Activated CD4-positive, CD25-positive, alpha-beta regulatory T cell (primary cell): ENCODE measurements around the gene TAL1.

Experiments
- DNase-seq, 4 experiments: peaks; one replicate each; lab custom pipeline; 2025; lab: John Stamatoyannopoulos, UW

The TAL1 gene

GRCh38 chr1:47229886-47230691 is 1.9 kb downstream of the TAL1 start:
- no peak for DNase-seq

GRCh38 chr1:47229031-47229885 is 2.8 kb downstream of the TAL1 start:
- no peak for DNase-seq

- DNase-seq: no peak
Observed at GRCh38 chr1:47228644-47229030, 3.4 kb downstream of the TAL1 start.

DNA sequence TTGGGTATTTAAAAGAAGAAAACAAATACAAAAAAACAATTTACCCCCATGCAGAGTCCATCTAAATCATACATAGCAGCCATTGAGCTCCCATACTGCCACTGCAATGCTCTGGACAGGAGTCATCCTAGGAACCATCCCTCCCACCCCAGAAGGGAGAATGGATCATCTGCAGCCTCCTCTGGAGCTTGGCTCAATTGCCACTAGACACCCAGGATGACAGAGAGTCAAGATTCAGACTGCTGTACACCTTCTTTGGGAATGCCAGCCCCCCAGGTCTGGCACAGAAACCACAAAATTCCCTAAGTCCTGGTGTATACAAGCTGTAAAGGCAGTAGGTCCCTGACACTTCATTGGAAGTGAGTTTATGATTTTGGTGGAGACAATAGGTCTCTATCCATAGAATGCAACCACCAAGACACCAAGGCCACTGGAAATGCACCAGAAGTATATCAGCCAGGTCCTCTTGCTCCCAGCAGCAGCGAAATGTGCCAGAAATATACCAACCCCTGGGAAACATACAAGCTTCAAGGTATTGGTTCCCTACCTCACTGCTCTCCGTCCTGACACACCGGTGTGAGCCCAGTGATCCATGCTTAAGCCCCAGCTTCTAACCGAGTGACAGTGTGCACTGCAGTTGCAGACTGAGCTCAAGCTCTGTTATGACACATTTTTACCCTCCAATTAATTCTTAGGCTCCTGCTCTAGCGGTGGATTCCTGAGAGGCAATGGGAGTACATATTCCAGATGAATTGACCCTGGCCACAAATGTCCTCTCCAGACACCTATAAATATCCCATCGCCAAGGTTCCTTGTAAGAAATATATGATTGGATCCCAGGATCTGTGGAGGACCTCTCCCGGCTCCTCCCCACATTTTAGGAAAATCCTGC is 4.4 kb downstream of the TAL1 start:
- DNase-seq: no peak

DNA sequence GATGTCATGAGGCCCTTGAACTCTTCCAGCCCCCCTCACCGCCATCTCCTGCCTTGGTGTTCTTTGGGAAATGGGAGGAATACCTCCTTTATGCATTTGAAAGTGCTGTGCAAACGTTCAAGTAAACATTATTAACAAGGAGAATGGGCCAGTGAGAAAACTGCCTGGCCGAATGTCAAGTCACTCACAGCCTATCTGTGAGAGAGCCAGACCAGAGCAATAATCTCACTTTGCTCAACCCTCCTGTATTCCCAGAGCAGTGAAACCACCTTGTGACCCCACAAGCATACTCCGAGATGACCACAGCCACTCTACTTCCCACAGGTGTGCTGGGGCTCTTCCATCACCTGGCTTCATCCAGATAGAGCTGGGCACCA is 5.2 kb downstream of the TAL1 start:
- no peak for DNase-seq

- DNase-seq: no peak
Observed at GRCh38 chr1:47226121-47226838, 5.7 kb downstream of the TAL1 start.

DNA sequence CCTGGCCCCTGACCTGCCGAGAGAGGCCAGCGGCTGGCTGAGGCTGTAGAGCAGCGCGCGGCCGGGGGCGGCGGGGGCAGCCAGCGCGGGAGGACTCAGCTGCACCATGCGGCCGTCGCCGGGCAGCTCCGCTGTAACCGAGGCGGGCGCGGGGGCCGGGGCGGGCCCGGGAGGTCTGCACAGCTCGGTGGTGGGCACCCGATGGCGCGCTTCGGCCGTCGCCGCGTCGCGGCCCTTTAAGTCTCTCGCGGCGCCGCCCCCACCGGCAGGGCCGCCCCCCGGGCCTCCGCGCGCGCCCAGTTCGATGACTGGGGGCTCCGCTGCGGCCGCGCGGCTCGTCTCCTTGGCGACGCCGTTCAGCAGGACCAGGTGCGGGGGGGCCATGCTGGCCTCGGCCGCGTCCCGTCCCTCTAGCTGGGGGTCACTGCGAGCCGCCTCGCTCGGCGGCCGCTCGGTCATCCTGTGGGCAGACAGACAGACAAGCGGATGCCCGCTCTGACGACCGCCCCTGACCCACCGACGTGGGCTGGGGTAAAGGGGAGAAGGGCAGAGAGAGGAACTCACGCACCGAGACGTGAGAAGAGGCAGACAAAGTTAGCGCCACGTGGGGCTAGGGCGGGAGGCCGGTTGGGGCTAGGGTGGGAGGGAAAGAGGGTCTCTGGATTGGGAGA is 6.5 kb downstream of the TAL1 start:
- DNase-seq: no peak

DNA sequence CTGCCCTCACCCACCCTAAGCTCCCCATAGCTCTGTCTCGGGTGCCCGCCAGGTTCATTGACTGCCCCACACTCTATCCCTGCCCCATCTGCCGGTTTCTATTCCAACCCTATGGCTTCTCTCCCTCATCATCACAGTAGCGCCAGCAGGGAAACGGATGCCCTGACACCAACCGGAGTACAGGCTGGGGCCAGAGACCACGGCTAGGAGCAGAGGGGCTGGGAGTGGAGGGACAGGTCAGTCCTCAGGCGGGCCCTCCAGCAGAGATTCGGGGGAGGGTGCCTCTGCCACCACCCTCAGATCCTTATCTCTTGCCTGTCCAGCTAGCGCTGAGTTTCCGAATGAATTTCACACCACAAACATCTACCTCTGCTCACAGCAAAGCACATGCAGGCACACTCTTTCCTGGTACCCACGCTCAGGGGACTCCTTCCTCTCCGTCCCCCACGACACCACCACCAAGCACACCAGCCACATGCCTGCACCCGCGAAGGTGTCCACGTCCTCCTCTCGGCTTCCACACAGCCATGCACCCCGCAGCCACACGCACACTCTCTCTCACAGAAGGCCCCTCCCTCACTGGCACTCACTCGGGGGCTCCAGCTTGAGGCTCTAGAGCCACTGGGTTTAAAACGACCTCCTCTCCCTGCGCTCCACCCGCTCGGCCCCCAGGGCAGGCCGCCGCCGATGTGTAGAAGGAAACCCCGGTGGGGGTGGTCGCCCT is 7.2 kb downstream of the TAL1 start:
- no peak for DNase-seq

DNA sequence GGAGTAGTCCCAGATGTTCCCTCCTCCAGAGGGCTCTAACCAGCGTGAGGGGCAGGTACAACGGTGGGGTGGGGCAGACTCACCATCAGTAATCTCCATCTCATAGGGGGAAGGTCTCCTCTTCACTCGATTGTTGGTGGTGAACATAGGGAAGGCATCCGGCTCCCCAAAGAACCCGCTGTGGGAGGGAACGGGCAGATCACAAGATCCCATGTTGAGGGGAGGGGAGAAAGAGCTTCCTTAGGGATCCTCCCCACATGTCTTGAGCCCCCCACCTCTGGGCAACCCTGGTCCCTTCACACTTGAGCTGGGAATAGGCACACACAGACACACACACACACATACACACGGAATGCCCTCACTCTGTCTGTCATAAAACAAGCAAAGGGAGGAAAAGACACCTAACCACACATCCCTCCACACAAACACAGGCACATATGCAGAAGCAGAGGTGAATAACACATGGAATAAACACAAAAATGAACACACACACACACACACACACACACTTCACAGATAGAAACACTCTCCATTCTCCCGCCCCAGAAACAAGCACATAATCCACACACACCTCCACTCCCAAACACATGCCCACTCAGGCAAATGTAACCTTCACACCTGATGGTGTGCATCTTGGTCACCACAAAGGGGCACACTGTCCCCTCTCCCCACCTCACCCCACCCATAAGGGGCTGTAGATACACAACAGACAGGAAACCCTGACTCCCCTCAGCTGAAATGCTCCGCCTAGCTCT is 7.9 kb downstream of the TAL1 start:
- no peak for DNase-seq

- DNase-seq: no peak
Observed at GRCh38 chr1:47223174-47223920, 8.7 kb downstream of the TAL1 start.

DNA sequence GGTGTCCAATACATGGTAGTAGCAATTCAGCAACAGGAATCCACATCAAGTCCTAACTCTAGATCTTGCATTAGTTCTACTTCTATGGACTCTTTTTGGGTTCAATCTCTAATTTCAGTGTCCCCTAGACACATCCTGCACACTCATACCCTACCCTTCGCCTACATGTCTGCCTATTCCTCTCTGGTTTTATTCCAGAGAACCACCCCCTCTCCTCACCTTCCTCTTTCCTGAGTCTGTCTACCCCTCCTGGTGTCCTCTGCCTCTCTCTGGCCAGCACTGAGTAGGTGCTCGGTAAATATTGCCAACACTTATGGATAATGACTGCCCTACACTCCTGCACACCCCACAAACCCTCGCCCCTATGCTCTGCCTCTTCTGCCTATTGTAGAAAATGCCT is 9.5 kb downstream of the TAL1 start:
- DNase-seq: no peak

- DNase-seq: no peak
Observed at GRCh38 chr1:47219590-47220220, 12.3 kb downstream of the TAL1 start.

GRCh38 chr1:47219001-47219400 is 13.0 kb downstream of the TAL1 start:
- no peak for DNase-seq

DNA sequence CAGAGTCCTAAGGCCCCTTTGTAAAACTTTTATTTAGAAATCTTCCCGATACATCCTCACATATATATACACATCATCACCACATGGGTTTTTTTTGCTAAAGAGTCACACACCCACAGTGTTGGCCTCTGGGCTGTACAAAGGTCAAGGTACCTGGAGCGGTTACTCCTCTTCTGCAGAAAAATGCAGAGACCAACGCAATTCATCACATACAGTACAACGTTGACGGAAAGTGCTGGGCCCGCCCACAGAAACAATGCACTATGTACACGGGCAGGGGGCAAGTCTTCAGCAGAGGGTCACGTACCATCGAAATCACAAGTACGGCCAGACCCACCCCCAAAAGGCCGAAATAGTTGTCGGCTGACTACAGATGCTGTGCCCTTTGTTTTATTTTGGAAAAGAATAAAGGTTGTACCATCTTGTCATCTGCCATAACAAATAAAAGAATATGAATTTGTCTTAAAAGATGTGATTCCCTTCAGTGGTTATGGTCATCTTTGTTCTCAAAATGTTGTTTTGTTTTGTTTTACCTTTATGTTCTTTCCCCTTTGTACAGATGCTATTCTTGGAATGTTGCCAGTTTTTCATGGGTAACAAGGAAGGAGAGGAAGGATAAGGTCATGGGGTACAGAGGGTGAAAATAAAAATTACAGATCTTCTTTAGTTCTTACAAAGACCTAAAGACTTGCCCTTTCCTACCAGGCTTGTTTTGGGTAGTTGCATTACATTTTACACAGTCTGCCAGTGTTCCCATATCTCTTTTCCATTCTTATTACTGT is 15.6 kb downstream of the TAL1 start:
- no peak for DNase-seq

DNA sequence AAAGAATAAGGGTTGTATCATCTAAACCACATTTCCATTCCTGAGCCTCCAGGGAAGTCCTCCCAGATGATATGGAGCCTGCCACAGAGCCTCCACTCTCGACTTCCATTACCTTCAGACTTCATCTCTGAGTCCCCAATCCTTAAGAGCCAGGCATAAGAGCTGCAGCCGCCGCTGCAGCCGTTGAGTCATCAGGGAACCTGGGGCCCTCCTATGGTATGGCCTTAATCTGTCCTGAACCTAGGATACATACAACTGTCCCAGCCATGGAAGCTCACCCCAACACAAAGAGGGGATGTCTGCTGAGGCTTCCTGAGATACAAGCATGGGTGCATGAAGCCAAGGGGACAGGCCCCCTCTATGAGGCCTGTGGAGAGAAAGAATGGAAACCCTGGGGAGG is 16.3 kb downstream of the TAL1 start:
- no peak for DNase-seq

DNA sequence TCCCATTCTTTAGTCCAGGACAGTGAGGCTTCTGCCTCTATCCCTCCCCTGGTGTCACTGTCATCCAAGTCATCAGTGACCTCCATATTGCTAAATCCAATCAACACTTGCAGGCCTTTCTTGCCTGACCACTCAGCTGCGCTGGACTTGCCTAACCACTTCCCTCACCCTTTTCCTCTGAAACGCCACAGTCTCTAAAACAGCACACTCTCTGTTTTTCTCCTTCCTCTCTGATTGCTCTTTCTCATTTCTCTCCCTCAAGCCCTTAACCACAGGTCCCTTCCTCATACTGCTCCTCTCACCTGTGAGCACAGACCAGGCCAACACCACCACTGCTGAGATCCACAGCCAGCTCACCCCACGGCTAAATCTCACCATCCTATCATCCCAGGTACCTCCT is 17.5 kb downstream of the TAL1 start:
- DNase-seq: no peak

DNA sequence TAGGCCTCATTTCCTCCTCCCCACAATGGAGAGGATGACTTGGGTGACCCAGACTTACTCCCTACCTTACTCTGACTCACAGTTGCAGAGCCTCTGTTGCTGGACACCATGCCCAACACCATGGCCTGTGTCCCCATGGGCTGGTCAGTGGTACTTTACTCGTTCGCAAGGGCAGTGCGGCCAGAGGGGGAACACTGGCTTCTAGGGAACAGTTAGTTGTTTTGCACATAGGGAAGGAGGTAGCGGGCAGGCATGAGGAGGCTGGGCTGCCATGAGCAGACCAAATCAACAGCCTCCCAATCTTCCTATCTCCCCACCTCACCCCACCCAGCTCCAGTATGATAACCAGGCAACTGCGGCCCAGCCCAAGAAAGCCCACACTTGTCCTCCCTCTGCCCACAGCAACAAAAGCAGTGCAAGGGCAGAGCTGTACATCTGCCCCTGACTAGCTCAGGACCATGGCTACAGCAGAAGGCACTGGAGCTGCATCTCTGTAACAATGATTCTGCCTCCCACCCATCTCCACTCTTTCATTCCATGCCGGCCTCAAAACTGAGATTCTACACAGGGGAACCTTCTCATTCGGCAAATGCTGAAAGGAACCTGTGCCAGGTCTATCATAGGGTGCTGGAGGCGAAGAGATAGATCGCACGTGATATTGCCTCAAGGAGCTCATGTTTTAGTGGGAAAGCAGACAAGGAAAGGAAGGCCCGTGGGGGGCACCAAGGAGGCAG is 18.6 kb downstream of the TAL1 start:
- no peak for DNase-seq
